GM19023 (cell line): ENCODE results near the gene PRKAB1.

Experiments
- ATAC-seq: cut with Tn5 transposase; IDR thresholded peaks from one replicate; pipeline ENCODE4 v1.9.1; 2021; ENCODE audit warnings: mild to moderate bottlenecking, moderate library complexity; ENCODE audit not compliant: unreplicated experiment

PRKAB1 gene

DNA sequence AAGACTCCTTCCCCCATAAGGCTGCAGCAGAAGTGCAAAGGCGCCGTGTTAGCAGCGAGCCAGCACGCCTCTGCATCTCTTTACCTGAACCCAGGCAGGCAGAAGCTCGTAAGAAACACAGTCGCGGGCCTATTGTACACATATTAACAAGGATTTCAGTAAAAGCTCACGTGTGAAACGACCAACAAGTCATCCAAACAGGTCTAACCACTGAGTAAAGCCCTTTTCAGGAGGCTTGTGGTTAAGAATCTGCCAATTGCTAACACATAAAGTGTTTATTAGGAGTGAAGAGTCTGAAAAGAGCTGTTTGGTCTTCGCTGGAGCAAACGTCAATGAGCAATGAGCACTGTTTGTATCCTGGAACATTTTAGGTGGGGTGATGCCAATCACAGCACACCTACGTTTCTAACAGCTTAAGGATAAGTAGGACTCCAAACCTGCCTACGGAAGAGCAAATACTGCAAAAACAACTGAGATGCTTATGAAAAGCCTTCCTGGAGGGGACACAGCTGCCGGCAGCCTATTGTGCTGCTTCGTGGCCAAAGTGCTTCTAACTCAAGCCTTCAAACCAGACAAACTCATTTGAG, 43.1 kb downstream of the PRKAB1 start:
- ATAC-seq = no peak

- ATAC-seq = no peak
Measured at GRCh38 chr12:119711693-119712092, 43.8 kb downstream of the PRKAB1 start.

GRCh38 chr12:119712721-119713120, 44.8 kb downstream of the PRKAB1 start:
- no peak for ATAC-seq

DNA sequence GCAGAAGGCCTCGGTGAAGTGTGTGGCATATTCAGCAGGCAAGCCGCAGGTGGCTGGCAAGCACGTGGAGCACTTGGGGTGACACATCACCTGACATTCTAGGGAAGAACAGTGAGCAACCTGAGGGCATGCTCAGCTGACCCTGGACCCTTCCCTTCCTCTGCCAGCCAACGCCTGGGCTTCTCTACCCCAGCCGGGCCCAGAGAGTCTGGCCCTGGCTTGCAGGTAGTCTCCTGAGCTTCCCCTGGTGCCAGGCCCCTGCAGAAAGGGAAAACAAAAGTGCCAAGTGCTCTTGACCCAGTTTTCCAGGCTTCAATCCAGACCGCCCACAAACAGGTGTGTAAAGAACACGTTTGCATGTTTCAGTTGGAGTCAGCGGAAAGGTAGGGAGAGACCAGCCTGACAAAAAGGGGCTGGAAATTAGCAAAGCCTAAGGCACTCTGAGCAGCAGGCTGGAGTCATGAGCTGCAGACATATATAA, 45.7 kb downstream of the PRKAB1 start:
- no peak for ATAC-seq

- ATAC-seq = no peak
Measured at GRCh38 chr12:119714614-119715267, 46.8 kb downstream of the PRKAB1 start.

GRCh38 chr12:119715268-119715620, 47.3 kb downstream of the PRKAB1 start:
- ATAC-seq = no peak

- ATAC-seq = no peak
Measured at GRCh38 chr12:119718141-119718540, 50.2 kb downstream of the PRKAB1 start.

DNA sequence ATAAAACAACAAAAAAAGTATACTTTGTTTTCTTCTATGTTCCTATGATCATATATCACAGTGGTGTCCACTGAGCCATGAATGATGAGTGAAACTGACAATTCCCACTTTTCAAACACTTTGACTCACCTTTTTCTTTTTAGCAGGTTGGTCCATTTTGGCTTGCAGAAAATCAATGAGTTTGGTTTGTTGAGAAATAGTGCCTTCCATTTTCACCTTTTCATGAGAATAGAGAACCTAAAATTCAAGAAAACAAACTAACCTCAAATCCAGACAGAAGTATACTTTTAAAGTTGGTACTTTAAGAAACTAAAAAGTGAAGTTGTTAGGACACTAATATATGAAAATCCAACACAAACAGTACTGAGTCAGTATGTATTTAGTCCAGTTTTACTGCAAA, 52.4 kb downstream of the PRKAB1 start:
- no peak for ATAC-seq

DNA sequence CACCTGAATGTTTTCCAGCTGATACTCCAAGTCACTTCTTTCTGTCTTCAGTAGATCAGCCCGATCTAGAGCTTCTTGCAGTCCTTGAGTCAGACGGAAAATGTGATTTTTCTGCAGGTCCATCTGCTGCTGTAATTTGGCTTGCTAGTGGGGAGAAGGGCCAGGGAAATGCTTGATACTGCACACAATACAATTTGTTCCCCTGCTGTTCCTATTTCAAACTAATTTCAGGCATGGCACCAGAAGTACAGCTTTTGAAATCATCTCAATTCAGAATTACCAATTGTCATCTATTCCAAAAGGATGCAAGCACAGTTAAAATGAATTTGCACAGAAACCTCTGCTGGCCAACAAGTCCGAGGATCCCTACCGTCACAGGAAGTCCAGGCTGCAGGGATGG, 53.4 kb downstream of the PRKAB1 start:
- no peak for ATAC-seq

DNA sequence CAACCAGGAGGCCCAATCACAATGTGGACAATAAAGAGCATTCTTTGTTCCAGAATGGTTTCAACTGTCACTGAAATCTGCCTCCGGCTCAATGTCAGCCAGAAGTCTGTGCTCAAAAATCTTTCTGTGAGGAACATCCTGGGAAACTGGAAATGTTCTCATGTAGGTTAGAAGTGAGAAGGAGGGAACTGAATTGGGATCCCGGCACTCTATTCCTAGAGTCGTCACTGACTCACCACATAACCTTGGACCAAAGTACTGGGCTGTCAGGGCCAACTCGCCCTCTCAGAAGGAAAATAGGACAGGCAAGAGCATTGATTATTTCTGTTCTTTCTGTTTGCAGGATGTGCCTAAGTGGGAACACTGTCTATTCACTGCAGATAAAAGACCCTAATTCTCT, 57.6 kb downstream of the PRKAB1 start:
- no peak for ATAC-seq

- ATAC-seq = no peak
Measured at GRCh38 chr12:119727600-119728443, 59.9 kb downstream of the PRKAB1 start.

- no peak for ATAC-seq
Measured at GRCh38 chr12:119728444-119728745, 60.5 kb downstream of the PRKAB1 start.

GRCh38 chr12:119729871-119730270, 61.9 kb downstream of the PRKAB1 start:
- no peak for ATAC-seq

- no peak for ATAC-seq
Measured at GRCh38 chr12:119730381-119730780, 62.4 kb downstream of the PRKAB1 start.
